OCI-LY7 (cell line): ENCODE data around the gene FCGBP. TPM values are rescaled to one million over a fixed set of nuclear protein-coding genes. Genes with fewer than 3 reads are reported as not detected.
"Not testable (repeated sequence)": the region's sequence is repeated elsewhere in the genome, so short reads cannot be mapped to it uniquely, and the experiment has no call there.

Source experiments
- BruUV-seq: library from RNA; stranded (reverse); fragments of 400-500 nt; replicated peaks from 2 replicates; lab custom pipeline; 2021; lab: Mats Ljungman, UMichigan
- CTCF ChIA-PET: fragments of 300-600 bp; sonication (Branson Sonifier 250); formaldehyde crosslinking; loops from one replicate; lab custom pipeline; 2022; ENCODE audit warnings: antibody characterized with exemption; ENCODE audit not compliant: unreplicated experiment; lab: Charles Lee
- POLR2A ChIA-PET: fragments of 300-600 bp; sonication (Branson Sonifier 250); formaldehyde crosslinking; loops from one replicate; lab custom pipeline; 2022; ENCODE audit warnings: antibody characterized with exemption; lab: Charles Lee
- DNase-seq: peaks from one replicate; pipeline ENCODE4 v3.0.0-alpha.2; 2015; ENCODE audit warnings: low spot score
- H2AFZ ChIP-seq: fragments of 200-600 bp; sonication (generic), shearing (Covaris generic); 2 replicates; pipeline ENCODE4 v1.6.1; 2014; ENCODE audit warnings: mild to moderate bottlenecking, antibody characterized with exemption, low read length, moderate library complexity
- H3K27ac ChIP-seq: fragments of 200-600 bp; sonication (generic); 2 replicates; pipeline ENCODE4 v1.5.1; 2014; ENCODE audit warnings: mixed run types, low read depth, mild to moderate bottlenecking, moderate library complexity, low read length, inconsistent platforms; ENCODE audit not compliant: poor library complexity, severe bottlenecking
- H3K36me3 ChIP-seq: fragments of 200-600 bp; sonication (generic); 2 replicates; pipeline ENCODE4 v1.6.1; 2014; ENCODE audit warnings: mild to moderate bottlenecking, antibody characterized with exemption, low read length, moderate library complexity, mixed read lengths; ENCODE audit not compliant: insufficient read depth
- H3K4me1 ChIP-seq: fragments of 200-600 bp; sonication (generic); 2 replicates; pipeline ENCODE4 v1.5.1; 2014; ENCODE audit warnings: mild to moderate bottlenecking, low read length; ENCODE audit not compliant: insufficient read depth, poor library complexity, severe bottlenecking
- H3K4me2 ChIP-seq: fragments of 200-600 bp; sonication (generic); 2 replicates; pipeline ENCODE4 v1.6.1; 2014; ENCODE audit warnings: mild to moderate bottlenecking, low read length
- H3K4me3 ChIP-seq: fragments of 200-600 bp; sonication (generic); 2 replicates; pipeline ENCODE4 v1.5.1; 2014; ENCODE audit warnings: mild to moderate bottlenecking, low read depth, low read length; ENCODE audit not compliant: poor library complexity, severe bottlenecking
- H3K79me2 ChIP-seq: fragments of 200-600 bp; sonication (generic); 2 replicates; pipeline ENCODE4 v1.6.1; 2016; ENCODE audit warnings: low read depth, mild to moderate bottlenecking, low read length, moderate library complexity, mixed read lengths; ENCODE audit not compliant: insufficient read depth
- H3K9me2 ChIP-seq: fragments of 200-600 bp; sonication (generic); 2 replicates; pipeline ENCODE4 v1.6.1; 2016; ENCODE audit warnings: mild to moderate bottlenecking, low read length, mixed read lengths; ENCODE audit not compliant: insufficient read depth
- H3K9me3 ChIP-seq: fragments of 200-600 bp; sonication (generic); 2 replicates; pipeline ENCODE4 v1.6.1; 2014; ENCODE audit warnings: mild to moderate bottlenecking, mixed run types, low read length, mixed read lengths
- H4K20me1 ChIP-seq: fragments of 200-600 bp; sonication (generic); 2 replicates; pipeline ENCODE4 v1.6.1; 2014; ENCODE audit warnings: mild to moderate bottlenecking, antibody characterized with exemption, low read length, moderate library complexity, mixed read lengths; ENCODE audit not compliant: insufficient read depth
- EZH2phosphoT487 ChIP-seq: fragments of 200-600 bp; sonication (generic); IDR thresholded peaks from 2 replicates; pipeline ENCODE4 v1.6.1; 2018; ENCODE audit warnings: low read depth, borderline replicate concordance, mild to moderate bottlenecking, mixed run types, antibody characterized with exemption, low read length, moderate library complexity, mixed read lengths
- intact Hi-C: fragments of 100-400 bp; cut with micrococcal nuclease; formaldehyde crosslinking; loops from one replicate; pipeline ENCODE4 v1.10.0; 2022; ENCODE audit not compliant: unreplicated experiment
- total RNA-seq, 2 experiments: library from RNA; depleted of rRNA in 1 of 2; stranded (reverse); fragments of >200 nt in 1 of 2; shearing (Covaris generic) in 1 of 2; gene quantifications; 2 replicates each; pipeline ENCODE4 v1.2.3, GENCODE V29; 2014 to 2022
- TF ChIP-seq, protein P1 (sequence below): fragments of 200-600 bp; sonication (generic); conservative IDR thresholded peaks from 2 replicates; pipeline ENCODE4 v1.5.1; 2014; ENCODE audit warnings: mild to moderate bottlenecking, antibody characterized with exemption, low read length, moderate library complexity, mixed read lengths

Gene FCGBP
- total RNA-seq, 2 experiments from 2014 or later, result 0.41 to 1.7 TPM

DNA sequence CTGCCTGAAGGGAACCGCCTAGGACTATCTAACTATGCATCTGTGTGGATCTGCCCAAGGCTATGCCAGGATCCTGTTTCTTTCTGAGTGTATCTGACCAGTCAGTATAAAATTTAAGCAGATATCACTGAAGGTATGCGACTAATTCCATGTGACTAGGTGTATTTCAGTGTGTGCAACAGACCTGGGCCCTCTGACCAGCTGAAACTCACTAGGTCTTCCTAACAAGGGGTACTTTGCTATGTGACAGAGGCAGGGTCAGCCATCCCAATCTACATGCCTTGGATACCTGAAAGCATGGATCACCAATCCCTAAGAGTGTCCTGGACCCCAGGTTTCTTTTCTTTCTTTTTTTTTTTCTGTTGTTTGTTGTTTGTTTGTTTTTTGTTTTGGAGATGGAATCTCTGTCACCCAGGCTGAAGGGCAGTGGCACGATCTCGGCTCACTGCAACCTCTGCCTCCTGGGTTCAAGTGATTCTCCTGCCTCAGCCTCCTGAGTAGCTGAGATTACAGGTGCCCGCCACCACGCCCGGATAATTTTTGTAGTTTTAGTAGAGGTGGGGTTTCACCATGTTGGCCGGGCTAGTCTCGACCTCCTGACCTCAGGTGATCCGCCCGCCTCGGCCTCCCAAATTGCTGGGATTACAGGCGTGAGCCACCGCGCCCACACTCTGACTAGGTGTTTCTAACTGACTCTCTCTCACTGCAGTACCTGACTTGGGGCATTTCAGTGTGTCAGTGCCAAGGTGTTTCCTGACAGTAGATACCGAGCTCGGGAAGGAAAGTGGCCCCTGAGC lies 43.5 kb downstream of the FCGBP start:
- ChIA-PET POLR2A (interaction anchor here (0.5 kb wide), 1 partner anchor 38 kb away, joined by 3 read pairs; no protein-coding TSS in a partner anchor), CTCF (no interaction called here)
- TF ChIP-seq, protein P1, sequence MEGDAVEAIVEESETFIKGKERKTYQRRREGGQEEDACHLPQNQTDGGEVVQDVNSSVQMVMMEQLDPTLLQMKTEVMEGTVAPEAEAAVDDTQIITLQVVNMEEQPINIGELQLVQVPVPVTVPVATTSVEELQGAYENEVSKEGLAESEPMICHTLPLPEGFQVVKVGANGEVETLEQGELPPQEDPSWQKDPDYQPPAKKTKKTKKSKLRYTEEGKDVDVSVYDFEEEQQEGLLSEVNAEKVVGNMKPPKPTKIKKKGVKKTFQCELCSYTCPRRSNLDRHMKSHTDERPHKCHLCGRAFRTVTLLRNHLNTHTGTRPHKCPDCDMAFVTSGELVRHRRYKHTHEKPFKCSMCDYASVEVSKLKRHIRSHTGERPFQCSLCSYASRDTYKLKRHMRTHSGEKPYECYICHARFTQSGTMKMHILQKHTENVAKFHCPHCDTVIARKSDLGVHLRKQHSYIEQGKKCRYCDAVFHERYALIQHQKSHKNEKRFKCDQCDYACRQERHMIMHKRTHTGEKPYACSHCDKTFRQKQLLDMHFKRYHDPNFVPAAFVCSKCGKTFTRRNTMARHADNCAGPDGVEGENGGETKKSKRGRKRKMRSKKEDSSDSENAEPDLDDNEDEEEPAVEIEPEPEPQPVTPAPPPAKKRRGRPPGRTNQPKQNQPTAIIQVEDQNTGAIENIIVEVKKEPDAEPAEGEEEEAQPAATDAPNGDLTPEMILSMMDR, result no peak
- no peak for TF ChIP-seq EZH2phosphoT487
- Histone ChIP-seq H3K9me3 (no peaks in the 10 kb centered on the region), H3K36me3 (no peaks in the 10 kb centered on the region), H3K79me2 (no peaks in the 10 kb centered on the region), H3K4me1 (no peaks in the 10 kb centered on the region), H4K20me1 (no peaks in the 10 kb centered on the region), H3K27ac (no peak overlapping the region), H3K9me2 (no peaks in the 10 kb centered on the region), H3K4me2 (no peak overlapping the region), H3K4me3 (no peak overlapping the region), H2AFZ (no peak overlapping the region)
- no TSS peak for BruUV-seq
- DNase-seq, result no peak
- intact Hi-C loops, result loop anchor here (5.0 kb wide), 1 partner anchor 81 kb away; the partner anchor contains the start of gene PSMC4

DNA sequence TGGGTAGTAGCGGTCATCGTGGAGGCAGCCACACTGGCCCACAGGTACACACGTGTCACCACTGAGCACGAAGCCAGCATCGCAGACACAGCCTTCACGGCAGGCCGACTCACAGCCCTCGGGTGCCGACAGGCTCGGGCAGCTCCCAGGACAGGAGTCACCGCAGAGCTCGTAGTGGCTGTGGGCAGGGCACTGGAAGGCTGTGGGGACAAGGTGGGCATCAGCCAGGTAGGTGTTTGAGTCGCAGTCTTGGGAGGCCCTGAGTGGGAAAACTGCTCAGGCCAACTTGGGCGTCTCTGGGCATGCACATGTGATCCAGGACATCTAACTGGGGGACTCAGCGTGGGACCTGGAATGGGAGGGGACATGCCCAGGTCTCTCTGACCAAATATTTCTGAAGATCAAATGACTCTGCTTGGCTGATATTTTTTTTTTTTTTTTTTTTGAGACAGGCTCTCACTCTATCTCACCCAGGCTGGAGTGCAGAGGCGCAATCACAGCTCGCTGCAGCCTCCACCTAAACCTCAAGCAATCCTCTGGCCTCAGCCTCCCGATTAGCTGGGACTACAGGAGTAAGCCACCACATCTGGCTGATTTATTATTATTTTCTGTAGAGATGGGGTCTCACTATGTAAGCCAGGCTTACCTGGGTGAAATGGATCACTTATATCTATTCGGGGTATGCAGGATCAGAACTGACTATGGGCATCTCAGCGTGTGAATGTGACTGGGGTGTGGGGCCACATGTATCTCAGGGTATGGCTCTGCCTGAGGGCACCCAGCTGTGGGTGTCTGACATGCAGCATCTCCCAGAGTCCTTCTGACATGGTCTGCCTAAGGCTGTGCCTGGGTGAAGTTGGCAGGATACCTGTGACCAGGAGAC lies 44.3 kb downstream of the FCGBP start:
- BruUV-seq, H3K4me3 ChIP-seq, H3K4me1 ChIP-seq, DNase-seq, H3K9me2 ChIP-seq, H3K4me2 ChIP-seq, H2AFZ ChIP-seq, H3K79me2 ChIP-seq, H3K9me3 ChIP-seq, H4K20me1 ChIP-seq, CTCF ChIA-PET, H3K36me3 ChIP-seq, H3K27ac ChIP-seq: not testable (repeated sequence)
- POLR2A ChIA-PET, result interaction anchor here (0.7 kb wide), 1 partner anchor 109 kb away, joined by 5 read pairs; no protein-coding TSS in a partner anchor
- intact Hi-C loops, result loop anchor here (5.0 kb wide), 1 partner anchor 82 kb away; the partner anchor contains the start of gene PSMC4

DNA sequence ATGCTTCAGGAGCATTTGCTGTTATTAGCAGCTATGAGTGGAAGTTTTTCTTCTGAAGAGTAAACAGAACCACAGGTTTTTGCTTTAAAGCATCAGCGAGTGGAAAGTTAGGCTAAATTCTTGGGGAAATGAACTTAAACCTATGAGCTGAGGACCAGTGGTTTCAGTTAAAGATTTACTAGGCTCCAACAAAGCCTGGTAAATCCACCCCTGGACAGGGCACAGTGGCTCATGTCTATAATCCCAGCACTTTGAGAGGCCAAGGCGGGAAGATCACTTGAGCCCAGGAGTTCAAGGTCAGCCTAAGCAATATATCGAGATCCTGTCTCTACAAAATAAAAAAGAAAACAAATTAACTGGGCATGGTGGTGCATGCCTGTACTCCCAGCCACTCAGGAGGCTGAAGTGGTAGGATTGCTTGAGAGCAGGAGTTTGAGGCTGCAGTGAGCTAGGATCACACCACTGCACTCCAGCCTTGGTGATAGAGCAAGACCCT lies 46.9 kb downstream of the FCGBP start:
- DNase-seq, H3K4me1 ChIP-seq, H3K4me2 ChIP-seq, H3K27ac ChIP-seq, POLR2A ChIA-PET, H3K79me2 ChIP-seq, BruUV-seq, CTCF ChIA-PET, H3K9me2 ChIP-seq, H3K36me3 ChIP-seq, H2AFZ ChIP-seq, H3K9me3 ChIP-seq, intact Hi-C loops, H4K20me1 ChIP-seq, H3K4me3 ChIP-seq: not testable (repeated sequence)

DNA sequence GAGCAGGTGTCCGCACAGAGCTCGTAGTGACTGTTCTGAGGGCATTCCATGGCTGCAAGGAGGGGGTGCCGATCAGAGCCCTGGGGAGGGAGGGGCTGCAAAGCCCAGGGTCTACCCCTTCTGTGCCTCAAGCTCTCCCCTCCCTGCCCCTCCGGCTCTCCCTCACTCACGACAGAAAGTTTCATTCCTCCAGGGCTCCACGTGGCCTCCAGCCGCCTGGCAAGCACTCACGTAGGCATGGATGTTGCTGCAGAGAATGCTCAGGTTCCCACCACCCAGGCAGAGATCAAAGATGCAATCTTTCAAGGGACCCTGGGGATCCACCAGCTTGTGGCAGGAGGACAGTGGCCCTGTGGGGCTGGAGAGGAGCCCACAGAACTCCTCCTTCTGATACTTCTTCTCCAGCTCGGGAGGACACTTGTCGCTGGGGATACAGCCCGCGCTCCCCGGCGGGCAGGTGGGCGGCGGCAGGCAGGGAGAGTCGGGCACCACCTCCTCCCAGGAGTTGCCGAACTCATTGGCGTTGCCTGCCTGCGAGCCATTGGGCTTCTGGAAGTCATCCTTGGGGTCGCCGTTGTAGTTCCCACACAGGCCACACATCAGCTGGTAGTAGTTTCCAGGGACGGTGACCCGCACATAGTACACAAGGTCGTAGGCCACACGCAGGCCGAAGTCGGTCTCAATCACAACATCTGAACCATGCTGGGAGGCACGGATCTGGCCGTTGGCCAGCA lies 48.4 kb downstream of the FCGBP start:
- H2AFZ ChIP-seq, H3K4me1 ChIP-seq, CTCF ChIA-PET, POLR2A ChIA-PET, intact Hi-C loops, H3K9me3 ChIP-seq, BruUV-seq, H3K4me3 ChIP-seq, H3K9me2 ChIP-seq, H4K20me1 ChIP-seq, H3K27ac ChIP-seq, DNase-seq, H3K36me3 ChIP-seq, H3K79me2 ChIP-seq, H3K4me2 ChIP-seq: not testable (repeated sequence)

DNA sequence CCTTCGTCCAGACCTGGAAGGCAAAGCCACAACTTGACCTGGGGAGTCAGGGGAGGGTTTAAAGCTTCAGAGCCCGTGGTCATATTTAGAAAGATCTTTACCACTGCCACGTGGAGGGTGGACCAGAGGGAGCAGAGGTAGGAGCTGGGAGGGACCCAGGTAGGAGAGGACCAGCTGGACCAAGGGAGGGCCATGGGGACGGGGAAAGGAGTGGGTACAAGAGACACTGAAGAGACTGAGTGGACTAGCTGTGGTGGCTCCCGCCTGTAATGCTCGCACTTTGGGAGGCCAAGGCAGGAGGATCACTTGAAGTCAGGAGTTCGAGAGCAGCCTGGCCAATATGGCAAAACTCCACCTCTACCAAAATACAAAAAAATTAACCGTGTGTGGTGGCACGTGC lies 49.7 kb downstream of the FCGBP start:
- POLR2A ChIA-PET, H3K9me2 ChIP-seq, H3K4me1 ChIP-seq, H3K79me2 ChIP-seq, BruUV-seq, H2AFZ ChIP-seq, DNase-seq, intact Hi-C loops, H3K9me3 ChIP-seq, CTCF ChIA-PET, H3K27ac ChIP-seq, H4K20me1 ChIP-seq, H3K4me3 ChIP-seq, H3K36me3 ChIP-seq, H3K4me2 ChIP-seq: not testable (repeated sequence)
